ENCODE results near the gene NOP53.
"Not testable (repeated sequence)": the region's sequence is repeated elsewhere in the genome, so short reads cannot be mapped to it uniquely, and the experiment has no call there.

The NOP53 gene

DNA sequence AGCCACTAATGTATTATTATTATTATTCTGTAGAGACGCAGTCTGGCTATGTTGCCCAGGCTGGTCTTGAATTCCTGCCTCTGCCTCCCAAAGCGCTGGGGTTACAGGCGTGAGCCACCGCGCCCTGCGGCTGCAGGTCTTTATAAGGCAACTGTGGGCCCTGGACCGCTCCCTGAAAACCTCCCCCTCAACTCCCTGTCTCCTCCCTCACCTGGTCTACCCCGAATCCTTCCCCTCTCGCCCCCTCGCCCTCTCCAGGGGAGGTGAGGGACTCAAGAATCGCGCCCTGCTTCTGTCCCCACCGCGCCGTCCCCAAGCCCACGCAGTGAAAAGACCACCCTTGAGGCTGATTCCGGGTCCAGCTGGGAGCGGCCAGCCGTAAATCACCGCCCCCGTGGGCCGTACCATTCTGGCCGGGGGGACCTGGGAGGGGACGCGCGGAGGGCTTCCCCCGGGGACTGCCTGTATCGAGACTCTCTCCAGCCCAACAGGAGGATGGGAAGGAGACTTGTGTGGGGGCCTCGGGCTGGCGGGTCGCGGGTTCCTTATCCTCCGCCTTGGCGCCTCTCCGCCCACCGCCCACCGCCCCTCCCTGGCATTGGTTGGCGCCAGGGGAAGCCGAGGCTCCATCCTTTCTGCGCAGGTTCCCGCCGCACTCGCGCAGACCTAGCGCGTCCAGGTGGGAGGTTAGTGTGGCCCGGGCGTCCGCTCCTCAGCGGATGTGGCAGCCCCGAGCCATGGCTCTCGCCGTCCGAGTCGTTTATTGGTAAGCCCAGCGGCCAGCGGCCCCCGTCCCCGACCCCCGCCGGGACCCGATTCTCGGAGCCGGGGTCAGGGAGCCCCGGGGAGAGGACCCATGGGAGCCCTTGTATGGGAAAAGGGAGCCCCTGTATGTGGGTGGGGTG, 33.0 kb downstream of the NOP53 start, which contains the start of gene SELENOW:
TSS of gene SELENOW (plus strand) at position 655 of the 905 bp plus-strand sequence. CDS start at position 738, 83 bp downstream.
- peak; percentile 21 to 56 for DNase-seq

DNA sequence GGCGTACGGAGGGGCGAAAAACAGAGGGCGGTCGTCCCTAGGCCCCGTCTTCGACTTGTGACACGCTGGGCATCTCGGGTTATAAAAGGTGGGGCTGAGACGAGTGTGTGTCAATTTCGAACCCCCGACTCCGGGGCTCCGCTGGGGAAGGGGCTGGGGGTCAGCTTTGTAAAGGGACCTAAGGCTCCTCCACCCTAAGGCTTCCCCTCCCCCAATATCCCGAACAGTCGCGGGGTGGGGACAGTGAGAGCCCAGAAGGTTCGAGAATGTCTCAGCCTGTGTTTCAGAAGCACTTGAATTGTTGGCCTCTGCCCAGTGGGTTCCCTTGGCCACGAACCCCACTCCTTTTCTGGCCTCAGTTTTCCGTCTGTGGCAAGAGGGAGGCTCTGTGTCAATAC, 33.6 kb downstream of the NOP53 start:
- DNase-seq = no peak

DNA sequence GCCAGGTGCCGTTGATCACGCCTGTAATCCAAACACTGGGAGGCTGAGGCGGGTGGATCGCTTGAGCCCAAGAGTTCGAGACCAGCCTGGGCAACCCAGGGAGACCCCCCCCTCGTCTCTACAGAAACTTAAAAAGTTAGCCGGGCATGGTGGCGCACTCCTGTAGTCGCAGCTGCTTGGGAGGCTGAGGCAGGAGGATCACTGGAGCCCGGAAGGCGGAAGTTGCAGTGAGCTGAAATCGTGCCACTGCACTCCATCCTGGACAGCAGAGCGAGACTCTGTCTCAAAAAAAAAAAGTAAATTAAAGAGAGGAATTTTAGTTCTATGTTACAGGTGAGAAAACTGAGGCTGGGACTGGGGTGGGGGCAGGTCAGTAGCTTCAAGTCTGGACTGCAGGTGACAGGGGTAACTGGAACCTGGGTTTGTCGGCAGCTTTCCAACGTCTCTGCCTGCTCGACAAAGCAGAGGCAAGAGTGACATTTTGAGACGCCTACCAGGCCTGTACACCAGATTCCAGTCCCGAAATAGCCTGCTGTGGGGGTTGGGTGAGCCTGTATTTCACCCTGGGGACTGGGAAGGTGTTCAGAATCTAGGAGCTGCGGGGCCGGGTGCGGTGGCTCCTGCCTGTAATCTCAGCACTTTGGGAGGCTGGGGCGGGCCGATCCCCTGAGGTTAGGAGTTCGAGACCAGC, 34.3 kb downstream of the NOP53 start:
- no peak for DNase-seq

DNA sequence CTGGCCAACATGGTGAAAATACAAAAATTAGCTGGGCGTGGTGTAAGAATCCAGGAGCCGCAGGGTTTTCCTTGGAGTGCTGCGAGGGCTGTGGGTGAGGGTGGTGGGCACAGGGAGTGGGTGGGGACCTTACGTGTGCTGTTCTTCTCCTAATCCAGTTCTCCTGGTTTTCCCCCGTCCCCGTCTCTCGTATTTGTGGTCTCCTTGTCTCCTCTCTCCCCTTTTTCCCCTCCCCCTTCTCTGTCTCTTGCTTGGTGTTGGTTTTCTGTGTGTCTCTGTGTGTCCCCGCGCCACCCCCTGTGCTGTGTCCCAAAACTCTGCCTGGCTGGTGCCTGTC, 34.8 kb downstream of the NOP53 start:
- no peak for DNase-seq

DNA sequence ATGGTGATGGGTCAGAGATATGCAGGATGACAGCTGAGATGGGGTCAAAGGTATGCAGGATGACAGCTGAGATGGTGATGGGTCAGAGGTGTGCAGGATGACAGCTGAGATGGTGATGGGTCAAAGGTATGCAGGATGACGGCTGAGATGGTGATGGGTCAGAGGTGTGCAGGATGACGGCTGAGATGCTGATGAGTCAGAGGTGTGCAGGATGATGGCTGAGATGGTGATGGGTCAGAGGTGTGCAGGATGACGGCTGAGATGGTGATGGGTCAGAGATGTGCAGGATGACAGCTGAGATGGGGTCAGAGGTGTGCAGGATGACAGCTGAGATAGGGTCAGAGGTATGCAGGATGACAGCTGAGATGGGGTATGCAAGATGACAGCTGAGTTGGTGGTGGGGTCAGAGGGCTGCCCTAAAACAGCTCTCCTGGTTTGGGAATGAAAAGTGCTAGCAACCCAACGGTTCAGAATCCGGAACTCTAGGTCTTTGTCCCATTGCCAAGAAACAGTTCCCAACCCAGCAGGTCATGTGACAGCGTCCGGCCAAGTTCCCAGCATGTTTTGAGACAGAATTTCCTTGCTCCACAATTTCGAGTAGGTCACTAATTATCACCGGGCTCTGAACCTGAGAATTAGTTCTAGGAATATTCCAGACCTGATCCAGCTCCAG, 36.4 kb downstream of the NOP53 start:
- DNase-seq = no peak

DNA sequence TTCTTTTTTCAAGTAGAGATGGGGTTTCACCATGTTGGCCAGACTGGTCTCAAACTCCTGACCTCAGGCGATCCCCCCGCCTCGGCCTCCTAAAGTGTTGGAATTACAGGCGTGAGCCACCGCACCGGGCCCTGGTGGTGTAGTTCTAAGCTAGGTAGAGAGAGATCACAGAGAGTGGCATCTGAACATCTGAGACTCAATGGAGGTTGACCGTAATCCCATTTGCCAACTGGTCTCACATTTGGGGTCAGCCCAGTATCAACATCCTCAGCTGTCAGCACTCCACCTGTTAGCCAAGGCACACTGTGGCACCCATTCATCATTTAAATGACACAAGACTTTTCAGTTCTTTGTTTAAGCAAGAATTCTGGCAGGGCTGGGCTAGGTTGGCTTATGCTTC, 41.2 kb downstream of the NOP53 start:
- no peak for DNase-seq

DNA sequence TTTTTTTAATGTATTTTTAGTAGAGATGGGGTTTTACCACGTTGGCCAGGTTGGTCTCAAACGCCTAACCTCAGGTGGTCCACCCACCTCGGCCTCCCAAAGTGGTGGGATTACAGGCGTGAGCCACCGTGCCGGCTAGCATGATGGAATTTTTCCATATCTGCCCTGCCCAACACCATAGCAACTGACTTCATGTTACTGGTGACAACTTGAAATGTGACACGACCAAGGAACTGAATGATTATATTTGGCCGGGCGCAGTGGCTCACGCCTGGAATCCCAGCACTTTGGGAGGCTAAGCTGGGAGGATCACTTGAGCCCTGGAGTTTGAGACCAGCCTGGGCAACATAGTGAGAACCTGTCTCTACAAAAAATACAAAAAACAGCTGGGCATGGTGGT, 42.0 kb downstream of the NOP53 start:
- not testable (repeated sequence) for DNase-seq

DNA sequence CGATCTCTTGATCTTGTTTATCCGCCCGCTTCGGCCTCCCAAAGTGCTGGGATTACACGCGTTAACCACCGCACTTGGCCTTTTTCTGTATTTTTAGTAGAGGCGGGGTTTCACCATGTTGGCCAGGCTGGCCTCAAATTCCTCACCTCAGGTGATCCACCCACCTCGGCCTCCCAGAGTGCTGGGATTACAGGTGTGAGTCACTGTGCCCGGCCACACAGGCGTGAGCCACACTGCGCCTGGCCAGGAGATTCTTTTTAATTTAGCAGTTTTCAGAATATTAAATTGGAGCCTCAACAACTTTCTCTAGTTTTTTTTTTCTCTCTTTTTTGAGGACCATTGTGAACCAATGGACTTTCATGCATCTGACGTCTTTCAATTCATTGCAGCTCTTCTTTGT, 44.5 kb downstream of the NOP53 start:
- not testable (repeated sequence) for DNase-seq

DNA sequence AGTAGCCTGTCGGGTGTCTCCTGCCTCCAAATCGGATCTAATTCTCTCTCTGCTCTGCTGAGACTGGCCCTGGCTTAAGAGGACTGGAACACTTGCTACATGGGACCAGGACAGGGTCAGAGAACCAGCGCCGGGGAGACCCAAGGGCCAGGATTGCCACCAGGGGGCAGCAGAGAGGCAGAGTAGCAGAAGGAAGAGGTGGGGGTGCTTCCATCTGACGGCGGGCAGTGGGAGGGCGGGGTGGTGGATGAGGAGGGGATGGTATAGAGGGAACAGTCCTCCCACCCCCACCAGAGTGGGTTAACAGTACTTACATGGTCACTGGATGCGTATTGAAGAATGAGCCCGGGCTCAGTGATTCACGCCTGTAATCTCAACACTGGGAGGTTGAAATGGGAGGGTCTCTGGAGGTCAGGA, 45.1 kb downstream of the NOP53 start:
- peak in 1 of 2 experiments; percentile 54 for DNase-seq

DNA sequence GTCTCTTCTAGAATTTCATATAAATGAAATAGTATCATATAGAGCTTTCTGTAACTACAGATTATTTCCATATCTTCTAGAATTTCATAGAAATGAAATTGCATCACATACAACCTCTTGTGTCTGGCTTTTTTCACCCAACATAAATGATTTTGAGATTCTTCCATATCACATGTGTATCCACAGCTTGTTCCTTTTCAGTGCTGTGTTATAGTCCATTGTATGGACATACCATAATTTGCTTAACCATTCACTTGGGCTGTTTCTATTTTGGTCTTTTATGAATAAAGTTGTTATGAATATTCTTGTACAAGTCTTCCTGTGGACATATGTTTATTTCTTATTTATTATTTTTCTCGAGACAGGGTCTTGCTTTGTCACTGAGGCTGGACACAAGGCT, 47.3 kb downstream of the NOP53 start:
- no peak for DNase-seq

DNA sequence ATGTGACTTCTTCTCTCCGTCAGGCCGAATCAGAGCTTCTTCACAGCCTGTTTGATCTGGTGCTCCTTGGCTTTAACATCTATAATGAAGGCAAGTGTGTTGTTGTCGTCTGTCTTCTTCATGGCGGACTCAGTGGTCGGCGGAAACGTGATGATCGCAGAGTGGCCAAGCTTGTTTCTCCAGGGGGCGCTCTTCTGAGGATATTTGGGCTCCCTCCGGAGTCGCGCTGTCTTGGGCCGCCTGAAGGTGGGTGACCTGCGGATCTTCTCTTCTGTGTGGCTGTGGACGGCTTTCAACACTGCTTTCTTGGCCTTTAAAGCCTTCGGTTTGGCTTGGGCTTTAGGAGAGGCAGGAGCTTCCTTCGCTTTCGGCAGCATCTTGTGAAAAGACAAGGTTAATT, 49.2 kb downstream of the NOP53 start:
- no peak for DNase-seq

DNA sequence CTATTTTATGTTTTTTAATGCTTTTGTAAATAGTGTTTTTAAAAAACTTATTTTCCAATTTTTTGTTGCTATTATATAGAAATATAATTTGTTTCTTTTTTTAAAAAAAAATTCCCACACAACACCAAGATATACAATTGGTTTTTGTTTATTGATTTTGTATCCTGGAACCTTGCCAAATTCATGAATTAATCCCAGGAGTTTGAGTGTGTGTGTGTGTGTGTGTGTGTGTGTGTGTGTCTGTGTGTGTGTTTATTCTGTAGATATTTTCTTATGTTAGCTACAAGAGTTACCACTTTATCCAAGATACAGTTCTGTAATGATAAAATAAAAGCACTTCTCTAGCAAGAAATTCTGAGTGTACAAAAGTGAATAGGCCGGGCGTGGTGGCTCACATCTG, 51.4 kb downstream of the NOP53 start:
- no peak for DNase-seq

DNA sequence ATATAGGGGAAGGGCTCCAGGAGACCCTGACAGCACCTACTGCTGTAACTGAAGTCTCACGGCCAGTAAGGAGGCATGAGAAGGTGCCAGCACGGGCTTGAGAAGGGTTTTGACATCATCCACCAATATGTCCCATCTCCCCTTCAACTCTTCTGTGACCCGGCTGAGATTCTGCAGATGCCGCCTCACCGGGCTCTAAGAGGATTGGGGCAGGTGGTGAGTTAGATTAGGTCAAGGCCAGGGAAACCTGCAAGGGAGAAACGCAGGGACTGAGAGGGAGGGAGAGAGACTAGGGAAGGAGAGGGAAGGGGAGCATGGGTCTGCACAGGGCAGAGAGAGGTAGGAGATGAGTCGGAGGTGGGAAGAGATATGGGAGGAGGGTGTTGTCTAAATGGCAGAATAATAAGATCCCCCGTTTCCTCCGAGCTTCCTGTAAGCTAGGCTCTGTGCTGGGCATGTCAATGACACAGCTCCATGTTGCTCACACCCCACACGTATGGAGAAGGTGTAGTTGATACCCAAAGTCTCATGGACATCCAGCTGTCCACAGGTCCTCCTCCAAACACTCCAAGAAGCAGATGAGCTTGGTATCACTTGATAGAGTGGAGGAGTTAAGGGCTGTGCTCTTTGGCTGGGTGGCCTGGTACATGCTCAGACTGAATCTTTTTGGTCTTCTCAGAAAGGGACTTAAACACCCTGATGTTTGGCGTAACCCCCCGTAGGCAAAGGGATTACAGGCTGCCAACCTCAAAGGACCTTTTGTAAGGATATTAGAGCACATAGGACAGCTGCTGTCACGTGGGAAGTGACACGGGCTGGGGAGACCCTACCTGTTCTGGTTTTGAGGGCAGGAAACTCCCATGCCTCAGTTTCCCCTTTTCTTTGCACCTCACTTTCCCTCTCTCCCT, 52.9 kb downstream of the NOP53 start:
- no peak for DNase-seq

DNA sequence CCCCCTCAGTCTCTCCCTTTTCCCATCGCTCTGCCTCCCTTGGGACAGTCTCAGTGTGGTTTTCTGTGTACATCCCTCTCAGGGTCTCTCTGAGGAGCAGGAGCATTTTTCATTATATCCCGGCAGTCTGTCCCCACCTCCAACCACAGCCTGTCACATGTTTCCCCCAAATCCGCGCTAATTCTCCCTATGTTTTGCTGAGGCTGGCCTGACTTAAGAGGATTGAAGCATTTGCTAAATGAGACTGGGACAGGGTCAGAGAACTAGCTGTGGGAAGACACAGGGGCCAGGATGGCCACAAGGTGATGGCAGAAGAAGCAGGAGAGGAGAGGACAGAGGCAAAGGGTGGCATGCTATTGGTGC, 53.5 kb downstream of the NOP53 start:
- no peak for DNase-seq

DNA sequence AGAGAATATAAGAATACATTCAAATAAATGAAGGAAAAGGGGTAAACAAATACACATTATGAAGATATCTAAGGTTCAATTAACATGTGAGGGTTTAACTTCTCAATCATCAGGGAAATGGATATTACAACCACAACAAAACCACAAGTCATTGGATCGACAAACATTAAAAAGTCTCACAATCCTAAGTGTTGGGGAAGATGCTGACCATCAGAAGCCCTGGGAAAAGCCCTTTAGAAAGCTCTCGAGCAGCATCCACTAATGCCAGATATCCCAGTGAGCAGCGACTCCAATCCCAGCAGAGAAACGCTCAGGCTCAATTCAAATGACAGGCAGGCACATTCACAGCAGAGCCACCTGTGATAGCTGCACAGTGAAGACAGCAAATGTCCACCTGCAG, 55.9 kb downstream of the NOP53 start:
- DNase-seq = no peak

DNA sequence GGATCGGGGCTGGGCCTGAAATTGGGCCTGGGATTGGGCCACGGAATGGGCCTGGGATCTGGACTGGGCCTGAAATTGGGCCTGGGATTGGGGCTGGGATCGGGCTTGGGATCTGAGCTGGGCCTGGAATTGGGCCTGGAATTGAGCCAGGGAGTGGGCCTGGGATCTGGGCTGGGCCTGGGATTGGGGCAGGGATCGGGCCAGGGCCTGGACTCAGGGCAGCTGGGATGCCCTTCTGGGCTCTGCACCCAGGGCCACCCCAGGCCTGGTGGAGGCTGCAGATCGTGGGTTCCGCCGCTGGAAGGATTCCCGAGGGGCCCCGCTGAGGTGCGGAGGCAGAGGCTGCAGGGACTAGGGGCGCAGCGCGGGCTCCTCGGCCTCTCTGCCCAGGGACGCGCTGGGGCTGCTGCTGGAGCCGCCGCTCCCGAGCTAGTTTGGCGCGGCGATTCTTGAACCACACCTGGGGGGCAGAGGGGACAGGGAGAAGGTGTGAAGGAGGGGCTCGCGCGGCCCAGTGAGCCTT, 57.2 kb downstream of the NOP53 start:
- DNase-seq = no peak

DNA sequence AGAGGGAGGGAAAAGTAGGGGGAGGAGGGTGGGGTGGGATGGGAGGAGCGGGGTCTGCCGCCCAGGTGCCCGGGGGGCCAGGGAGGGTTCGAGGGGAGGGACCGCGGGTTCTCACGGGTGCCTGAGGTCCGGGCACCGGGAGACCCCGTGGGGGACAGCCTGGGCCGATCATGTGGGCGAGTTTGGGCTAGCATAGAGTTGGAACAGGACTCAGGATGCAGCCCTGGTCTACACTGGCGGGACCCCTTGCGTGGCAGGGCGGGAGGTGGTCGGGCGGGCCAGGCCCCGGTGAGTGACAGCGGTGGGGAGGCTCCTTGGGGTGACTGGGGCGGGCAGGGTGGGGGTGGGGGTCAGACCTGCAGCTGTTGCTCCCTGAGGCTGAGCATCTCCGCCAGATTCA, 57.8 kb downstream of the NOP53 start:
- not testable (repeated sequence) for DNase-seq

DNA sequence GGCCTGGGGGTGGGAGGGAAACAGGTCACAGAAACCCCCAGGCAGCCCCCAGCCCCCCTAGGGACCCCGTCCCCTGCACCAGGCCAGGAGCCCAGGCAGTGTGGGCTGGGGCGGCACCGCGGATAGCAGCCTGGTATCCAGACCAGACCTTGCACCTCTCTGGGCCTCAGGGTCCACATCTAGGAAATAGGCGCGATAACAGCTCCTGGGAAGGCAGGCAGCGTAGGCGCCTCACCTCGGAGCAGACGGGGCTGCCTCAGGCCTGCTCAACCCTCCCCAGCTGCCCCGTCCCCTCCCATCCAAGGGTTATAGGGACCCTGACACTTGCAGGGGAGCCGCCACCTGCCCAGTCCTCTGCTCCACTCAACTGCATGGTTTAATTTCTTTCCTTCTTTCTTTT, 58.3 kb downstream of the NOP53 start:
- not testable (repeated sequence) for DNase-seq

DNA sequence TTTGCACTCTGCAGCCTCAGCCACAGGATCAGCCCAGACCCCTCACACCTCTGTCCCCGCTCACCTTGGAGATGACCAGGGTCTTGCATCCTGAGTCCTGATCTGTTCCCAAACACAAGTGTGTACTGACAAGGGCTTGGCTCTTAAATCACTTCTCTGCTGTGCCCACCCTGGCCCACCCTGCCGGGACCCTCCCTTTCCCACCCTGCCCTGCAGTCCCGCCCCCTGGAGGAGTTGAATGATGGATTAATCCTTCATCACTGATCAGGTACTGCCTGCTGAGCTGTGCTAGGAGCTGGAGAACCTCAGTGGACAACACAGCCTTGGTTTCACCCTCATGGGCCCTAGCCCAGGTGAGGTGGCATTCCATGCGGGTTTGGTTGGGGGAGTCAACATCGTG, 59.1 kb downstream of the NOP53 start, which contains the start of gene TPRX1:
TSS of gene TPRX1 (minus strand) at position 101 of the 400 bp plus-strand sequence. CDS start at position 89, 12 bp downstream.
- DNase-seq = not testable (repeated sequence)

DNA sequence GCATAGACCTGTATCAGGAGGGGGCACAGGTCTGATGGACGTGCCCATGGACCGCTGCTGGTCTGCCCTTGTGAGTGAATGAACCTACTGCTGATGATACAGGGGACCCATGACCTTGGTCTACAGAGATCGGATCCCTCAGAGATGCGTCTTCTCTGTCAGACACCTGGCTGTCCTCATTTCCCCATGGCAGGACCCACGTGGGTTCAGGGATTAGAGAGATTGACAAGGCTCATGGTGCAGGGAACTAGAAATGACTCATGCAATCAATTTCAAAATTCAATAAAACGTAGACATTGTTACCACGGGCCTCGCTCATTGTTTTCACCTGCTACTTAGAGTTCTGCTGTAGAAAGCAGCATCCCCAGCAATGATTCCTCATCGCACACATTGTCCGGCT, 60.0 kb downstream of the NOP53 start:
- DNase-seq = no peak

DNA sequence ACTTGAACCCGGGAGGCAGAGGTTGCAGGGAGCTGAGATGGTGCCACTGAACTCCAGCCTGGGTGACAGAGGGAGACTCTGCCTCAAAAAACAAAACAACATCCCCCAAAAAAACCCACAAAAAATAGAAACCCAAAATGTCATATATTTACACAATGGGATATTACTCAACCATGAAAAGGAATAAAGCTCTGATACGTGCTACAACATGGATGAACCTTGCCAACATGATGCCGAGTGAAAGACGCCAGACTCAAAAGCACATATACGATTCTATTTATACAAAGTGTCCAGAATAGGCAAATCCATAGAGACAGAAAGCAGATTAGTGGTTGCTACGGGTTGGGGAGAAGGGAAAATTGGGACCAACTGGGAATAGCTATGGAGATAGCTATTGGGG, 61.1 kb downstream of the NOP53 start:
- no peak for DNase-seq

All from SW 1271 (cell line).